Stimulated activated CD8-positive, alpha-beta memory T cell treated with anti-CD3 and anti-CD28 coated beads, Interleukin-4, amount 100 ng/mL, for 4 hours (primary cell): Measurements from ENCODE around the gene CACNA1I.

ENCODE experiments used
- DNase-seq, 2 donors: peaks; one replicate each; pipeline ENCODE4 v3.0.0-alpha.2; 2020; ENCODE audit warnings: low read depth in 2 of 2, low spot score in 1 of 2

CACNA1I gene

DNA sequence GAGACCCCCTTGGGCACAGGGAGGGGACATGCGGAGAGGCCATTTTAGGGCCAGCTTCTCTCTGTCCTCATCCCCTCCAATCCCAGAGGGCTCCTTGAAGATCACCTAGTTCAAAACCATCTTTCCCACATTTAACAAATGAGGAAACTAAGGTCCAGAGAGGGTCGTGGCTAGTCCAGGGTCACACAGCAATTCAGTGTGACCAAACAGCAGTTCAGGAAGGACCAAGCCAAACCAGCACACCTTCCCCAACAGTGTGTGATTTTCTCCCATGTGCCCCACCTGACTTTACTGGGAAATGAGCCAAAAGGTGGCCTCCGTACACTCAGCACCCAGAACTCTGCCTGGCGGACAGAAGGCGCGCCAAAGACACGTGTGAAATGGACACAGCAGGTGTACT lies 51.3 kb downstream of the CACNA1I start:
- DNase-seq, result no peak

DNA sequence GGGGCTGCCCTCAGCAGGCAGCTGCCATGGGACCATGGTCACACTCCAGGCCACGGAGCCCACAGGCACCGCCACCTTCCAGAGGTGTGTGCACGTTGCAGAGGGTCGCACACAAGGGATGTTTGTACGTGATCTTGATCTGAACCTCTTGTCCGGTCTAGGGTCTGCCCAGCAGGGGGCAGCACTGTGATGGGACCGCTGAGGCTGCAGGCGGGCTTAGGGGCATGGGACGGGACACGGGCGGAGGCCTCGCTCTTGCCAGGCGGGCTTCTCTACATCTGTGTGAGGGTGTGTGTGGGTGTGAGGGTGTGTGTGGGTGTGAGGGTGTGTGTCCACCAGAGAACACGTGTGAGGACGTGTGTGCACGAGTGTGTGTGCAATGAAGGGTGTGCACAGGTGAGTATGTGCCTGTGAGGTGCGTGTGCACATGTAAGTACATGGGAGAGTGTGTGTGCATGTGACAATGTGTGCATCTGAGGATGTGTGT lies 52.4 kb downstream of the CACNA1I start:
- DNase-seq, result peak; percentile 31 to 47

DNA sequence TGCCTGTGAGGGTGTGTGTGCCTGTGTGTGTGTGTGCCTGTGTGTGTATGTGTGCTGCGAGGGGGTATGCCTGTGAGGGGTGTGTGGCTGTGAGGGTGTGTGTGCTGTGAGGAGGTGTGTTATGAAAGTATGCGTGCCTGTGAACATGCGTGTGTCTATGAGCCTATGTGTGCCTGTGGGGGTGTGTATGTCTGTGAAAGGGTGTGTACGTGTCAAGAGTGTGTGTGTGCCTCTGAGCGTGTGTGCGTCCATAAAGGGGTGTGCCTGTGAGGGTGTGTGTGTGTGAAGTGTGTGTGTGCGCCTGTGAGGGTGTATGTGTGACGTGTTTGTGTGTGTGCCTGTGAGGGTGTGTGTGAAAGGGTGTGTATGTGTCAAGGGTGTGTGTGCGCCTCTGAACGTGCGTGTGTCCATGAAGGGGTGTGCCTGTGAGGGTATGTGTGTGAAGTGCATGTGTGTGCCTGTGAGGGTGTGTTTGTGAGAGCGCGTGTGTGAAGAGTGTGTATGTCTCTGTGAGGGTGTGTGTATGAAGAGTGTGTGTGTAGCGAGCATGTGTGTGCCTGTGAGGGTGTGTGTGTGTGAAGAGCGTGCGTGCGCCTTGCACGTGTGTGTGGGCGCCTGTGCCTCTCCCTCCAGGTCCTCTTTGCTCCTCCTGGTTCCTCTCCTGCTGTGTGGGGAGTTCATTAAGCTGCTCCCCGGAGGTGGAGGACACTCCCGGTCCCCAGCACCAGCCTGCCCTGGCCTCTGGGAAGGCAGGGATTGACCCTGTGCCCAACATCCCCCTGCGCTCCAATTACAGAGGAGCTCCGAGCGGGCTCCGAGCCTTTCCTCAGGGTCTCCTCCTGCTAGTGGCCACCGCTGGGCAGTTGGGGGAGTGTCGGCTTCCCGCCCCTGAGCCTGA lies 53.3 kb downstream of the CACNA1I start:
- DNase-seq, result no peak

DNA sequence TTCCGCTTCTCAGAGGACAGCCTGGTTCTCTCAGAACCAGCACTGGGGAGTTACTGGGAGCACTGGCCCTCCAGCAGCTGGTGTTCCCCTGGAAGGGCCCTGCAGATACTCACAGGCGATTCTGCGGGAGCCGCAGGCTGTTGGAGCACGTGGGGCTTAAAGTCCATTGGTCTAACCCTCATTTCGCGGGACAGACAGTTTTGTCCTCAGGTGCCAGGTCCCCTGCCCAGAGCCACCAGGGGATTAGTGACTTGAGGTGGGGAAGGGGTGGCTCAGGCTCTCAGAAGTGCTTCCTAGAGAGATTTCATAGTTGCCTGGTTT lies 53.9 kb downstream of the CACNA1I start:
- DNase-seq, result no peak

DNA sequence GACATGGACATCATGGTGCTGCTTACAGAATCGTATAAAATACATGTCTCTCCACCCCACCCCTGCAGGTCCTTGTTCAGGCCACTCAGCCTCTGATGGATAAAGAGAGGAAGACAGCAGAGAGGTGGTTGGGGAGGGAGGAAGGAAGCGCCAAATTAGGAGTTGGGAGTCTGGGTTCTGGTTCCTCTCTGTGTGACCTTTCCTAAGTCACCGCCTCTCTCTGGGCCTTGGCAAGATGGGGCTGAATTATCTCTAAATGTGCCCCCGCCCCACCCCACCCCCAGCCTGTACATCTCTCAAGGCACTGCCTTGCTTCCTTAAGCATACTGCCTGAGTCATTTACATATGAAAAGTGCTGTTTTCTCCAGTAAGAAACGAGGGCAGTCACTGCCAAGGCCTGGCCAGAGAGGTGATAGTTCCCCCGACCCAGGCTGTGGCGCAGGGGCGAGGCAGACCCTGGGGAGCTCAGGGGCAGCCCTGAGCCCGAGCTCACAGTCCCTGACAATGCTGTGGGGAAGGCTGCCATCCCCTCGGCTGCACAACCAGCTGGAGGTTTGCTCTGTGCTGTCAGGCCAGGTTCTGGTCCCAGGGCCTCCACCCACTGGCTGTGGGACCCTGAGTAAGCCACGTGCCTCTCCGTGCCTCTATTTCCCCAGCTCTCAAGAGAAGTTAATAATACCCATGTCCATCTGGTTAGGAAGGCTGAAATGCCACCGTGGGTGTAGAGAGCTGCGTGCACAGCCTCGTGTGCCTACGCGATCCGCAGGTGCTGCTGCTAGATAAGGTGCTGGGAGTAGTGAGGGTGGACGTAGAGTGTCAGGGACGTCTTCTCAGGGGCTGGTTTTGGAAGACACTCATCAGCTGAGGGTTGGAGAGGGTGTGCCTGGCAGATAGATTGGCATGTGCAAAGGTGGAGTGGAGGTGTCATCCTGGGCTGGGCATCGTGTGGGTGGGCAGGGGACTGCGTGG lies 55.3 kb downstream of the CACNA1I start:
- no peak for DNase-seq

DNA sequence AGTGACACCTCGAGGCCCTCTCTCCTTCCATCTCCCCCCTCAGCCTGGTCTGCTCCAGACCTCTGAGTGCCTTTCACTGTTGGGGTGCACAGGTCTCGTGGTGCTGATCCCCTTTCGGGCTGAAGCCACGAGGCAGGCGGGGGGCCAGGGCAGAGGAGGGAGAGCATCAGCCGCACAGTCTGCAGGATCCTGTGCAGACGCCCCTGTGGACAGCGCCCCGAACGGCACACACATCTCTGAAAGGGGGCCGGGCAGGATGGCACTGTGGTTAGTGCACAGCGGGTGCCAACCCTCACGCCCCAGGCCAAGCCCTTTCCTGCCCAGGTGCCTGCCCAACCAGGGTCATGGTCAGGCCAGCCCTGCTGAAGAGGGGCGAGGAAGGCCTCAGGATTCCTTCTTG lies 56.7 kb downstream of the CACNA1I start:
- no peak for DNase-seq

DNA sequence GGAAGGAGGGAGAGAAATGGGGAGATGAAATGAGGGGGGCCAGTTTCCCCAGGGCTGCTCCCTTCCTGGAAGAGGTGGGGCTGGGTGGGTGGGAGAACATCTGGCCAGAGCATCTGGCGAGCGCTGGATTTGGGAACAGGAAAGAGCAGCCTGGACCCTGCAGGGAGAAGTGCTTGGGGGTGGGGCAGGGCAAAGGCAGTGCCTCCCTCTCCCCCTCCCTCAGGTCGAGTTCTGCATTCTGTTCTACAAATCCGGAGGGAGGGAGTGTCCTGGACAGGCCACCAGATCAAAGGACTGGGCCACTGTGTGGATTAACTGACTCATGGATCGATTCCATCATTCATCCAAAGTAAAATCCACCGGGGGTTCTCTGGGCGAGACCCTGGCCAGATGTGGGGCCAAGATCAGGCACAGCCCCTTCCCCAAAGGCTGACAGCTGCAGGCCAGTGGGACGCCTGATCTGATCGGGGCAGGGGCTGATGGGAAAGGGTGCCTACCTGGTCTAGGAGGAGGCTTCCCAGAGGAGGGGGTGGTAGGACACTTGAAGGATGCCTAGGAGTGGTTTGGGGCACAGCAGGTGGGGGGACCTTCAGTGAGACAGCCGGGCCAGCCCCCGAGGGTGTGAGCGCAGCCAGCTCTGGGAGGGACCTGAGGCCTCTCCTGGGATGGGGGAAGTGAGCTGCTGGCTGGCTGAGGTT lies 57.5 kb downstream of the CACNA1I start:
- DNase-seq, result no peak

DNA sequence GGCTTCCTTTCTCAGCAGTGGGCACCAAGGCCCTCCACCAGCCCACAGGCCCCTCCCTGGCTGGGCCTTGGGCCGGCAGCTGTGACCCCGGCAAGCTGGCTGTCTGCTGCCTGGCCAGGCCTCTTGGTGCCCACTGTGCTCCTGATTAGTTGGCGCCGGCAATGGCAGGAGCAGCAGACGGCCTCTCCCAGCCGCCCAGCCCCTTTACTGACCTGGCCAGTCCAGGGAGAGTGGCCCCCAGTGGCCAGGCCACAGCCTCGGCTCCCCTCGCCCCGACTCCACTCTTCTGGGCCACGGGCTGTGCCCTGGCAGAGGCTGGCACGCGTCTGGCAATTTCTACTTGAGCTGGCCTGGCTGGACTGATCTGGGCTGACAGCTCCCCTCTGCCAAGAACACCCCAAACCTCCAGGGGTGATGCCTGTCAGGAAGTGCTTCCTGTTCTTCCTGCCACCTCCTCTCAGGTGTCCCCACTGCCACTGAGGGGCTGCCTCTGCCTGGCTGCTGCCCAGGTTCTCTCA lies 58.1 kb downstream of the CACNA1I start:
- no peak for DNase-seq

DNA sequence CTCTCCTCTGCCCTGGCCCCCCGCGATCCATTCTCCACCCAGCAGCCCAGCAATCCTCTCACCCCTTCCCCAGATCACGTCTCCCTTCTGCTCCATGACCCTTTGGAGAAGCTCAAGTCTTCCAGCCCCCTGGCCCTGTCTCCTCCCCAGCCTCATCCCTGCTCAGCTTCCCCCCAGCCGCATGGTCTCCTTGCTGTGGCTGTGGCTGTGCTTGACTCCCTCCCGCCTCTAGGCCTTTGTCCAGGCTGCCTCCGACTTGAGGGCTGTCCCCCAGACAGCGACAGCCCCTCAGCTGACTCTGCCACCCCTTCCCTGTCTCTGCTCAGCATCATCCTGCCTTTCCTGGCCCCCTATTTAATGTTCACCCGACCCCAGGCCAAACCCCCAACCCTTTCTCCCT lies 59.3 kb downstream of the CACNA1I start:
- no peak for DNase-seq

DNA sequence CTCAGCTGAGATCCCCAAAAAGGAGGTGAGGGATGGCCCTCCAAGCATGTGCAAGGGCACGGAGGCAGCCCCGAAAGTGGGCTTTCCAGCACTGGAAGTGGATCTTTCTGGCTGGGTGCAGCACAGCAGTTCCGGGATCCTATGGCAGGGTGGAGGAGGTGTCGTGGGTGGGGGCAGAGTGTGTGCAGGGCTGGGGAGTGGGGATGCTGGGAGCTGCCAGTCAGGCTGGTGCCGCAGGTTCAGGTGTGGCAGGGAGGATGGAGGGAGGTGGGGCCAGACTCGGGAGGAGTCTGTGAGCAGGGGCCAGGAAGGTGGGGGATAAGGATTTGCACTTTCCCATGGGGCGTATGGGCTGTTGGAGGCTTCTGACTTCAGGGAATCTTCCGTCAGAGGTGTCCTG lies 60.2 kb downstream of the CACNA1I start:
- DNase-seq, result no peak

DNA sequence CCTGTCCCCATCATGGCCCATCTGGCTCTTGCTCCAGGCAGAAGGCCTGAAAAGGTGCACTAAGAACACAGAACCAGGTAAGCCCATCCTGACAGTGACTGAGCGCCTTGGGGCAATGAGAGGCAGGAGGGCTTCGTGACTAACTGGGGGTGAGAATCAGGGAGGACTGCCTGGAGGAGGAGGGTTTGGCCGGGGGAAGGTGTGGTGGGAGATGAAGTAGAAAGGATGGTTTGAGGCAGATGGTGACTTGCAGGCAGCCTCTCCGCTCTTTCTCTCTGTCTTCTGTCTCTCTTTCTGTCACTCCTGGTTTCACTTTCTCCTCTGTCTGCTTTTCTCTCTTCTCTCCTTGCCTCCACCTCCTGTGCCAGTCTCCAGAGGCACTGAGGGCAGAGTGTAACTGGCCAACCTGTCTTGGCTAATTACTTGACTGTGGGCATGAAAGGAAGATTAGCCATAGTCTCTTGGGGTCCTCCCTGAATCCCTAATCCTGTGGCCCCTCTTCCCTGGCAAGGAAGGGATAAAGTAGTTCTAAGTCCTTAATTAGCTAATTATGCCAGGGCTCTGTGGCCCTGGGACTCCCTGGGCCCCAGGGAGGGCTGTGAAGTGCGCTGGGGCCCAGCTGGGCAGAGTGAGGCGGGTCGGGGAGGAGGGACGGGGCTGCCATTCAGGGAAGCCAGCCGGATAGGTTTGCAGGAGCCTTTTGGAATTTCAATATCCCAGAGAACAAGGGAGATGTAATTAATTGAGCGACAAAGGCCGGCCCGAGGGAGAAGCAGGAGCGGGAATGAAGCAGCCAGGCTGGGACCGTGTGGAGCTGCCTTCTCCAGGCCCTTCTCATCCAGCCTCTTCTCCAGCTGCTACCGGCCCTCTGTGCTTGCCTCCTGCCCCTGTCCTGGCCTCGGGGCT lies 61.1 kb downstream of the CACNA1I start:
- DNase-seq, result no peak

DNA sequence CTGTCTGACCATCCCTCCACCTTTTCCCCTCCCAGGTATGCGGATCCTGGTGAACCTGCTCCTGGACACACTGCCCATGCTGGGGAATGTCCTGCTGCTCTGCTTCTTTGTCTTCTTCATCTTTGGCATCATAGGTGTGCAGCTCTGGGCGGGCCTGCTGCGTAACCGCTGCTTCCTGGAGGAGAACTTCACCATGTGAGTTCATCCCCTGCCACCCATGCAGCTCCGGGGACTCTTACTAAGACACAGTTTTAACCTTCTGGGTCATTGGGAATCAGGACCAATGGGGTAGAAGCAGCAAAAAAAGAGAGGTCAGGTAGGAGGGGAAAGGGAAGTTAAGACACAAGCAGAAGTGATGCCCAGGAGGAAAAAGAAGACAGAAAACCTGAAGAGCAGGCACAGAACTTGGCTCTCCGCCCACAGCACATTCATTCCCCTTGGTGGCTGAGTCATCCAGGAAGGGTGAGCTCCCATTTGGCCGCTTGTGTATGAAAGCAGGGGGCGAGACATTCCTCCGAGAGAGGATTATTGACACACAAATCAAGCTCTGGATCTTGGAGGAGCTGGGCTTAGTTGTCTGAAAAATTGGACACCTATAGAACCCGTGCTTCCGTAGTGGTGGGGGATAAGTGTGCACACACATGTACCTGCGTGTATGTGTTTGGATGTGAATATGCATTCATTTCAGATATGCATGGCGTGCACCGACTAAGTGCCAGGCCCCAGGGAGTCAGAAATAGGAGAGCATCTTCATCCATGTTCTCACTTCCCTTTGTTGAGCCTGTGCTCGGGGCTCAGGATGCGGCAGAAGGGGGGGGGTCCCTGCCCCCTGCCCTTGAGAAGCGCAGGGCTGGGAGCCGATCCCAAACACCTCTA lies 64.2 kb downstream of the CACNA1I start:
- DNase-seq, result no peak

DNA sequence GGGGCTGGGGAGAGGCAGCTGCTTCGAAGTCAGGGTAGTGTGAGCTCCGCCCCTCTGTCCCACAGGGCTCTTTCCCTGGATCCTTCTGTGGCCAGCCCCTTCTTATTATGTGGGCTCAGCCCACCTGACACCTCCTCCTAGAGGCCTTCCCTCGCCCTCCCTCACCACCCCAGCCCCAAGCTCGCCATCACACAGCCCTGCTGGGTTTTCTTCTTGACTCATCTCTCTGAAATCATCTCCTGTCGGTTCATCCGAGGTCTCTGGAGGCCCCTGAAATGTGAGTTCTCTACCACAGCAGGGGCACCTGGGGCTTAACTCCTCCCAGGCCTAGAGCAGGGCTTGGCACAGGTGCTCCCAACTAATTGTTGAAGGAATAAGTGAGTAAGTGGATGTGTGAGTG lies 65.2 kb downstream of the CACNA1I start:
- DNase-seq, result no peak

DNA sequence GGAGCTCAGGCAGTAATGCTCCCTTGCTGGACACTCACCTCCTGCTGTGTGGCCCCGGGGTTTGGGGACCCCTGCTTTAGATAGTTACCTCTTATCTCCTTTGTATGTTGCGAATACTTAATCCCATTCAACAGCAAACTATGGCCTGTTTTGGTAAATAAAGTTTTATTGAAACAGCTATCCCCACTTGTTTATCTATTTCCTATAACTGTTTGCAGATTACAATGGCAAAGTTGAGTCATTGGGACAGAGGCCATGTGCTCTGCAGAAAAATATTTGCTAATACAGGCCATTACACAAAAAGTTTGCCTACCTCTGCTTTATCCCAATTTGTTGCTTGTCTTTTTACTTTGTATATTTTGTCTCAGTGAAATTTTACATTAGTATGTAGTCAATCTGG lies 68.4 kb downstream of the CACNA1I start:
- DNase-seq, result no peak

DNA sequence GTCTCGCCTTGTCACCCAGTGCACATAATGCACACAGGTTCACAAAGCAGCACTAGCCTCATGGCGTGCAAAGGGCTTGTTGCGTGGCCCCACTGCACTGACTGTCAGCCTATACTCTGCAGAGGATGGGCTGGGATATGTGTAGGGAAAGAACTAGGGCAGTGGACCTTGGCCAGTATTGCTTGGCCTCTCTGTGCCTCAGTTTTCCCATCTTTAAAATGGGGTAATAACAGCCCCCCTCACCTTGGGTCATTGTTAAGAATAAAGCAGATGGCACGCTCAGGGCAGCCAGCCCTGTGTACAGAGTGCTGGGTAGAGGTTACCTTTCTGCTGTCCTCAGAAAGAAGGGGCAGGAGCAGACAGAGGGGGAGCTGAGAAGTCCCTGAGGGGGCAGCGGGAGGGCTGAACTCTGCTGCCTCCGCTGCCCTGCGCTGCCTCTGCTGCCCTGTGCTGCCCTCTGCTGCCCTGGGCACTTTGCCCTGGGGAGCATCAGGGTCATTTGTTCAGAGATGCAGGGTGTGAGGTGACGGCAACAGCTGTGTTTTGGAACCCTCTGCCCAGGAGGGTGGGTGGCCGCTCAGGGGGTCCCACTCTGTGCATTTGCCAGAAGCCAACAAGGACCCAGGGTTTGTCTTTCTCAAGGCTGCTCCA lies 71.2 kb downstream of the CACNA1I start:
- DNase-seq, result no peak

DNA sequence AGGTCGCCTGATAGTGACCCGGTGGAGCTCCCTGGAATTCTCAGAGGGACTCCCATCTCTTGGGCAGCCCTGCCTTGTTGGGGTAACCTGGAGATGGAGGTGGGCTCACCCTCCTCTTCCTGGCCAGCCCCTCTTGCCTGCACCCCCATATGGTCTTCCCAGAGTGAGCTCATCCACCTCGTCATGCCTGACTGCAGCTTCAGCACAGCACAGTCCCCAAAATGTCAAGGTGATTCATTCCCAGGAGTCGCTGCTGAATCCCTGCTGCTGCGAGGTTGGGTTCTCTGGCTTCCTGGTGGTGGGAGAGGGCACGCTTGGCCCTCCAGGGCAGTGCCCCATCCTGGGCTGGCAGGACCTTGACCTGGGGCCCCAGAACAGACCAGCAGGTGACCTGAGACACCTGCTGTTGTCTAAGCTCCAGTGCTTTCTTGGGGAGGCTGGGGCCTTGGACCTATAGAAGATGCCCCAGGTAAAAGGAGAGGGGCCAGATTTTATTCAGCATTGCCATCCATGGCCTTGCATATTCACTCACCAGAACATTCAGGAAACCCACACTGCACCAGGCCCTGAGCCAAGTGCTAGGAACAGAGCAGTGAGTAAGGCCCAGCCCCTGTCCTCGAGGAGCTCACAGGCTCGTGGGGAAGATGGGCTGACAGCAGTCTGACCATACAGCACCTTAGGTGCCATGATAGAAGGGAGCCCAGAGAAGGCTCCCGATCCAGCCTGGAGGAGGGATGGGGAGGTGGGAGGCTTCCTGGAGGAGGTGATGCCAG lies 72.9 kb downstream of the CACNA1I start:
- no peak for DNase-seq

DNA sequence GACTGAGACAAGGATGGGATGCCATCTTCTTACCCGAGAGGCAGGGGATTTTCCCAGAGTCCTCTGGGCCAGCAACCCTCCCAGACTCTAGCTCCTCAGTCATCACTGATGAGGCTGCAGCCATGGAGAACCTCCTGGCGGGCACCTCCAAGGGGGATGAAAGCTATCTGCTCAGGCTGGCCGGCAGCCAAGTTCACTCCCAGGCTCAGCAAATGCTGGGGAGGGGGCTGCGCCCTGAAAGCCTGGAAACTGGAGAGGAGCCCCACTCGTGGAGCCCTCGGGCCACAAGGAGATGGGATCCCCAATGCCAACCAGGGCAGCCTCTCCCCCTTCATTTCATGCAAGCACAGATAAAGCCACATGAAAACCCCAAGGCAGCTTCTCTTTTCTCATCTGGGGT lies 75.0 kb downstream of the CACNA1I start:
- DNase-seq, result no peak
